ENCODE results near the gene MYO3A.

MYO3A gene

DNA sequence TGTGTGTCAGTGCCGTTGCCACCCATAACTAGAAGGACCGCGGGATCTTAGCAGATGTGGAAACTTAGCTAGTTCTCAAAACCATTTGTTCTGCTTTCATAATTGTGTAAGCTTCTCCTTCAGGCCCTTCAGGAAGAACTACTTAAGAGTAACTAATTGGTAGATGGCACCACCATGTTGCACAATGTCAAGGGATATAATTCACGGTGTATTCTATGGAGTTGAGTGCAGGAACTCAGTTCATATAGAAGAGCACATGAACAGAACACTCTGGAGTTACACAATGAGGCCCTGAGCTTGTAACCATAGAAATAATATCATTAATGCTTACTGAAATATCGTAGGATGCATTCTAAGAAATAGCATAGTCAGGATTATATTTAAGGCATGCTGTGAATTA, 156.0 kb downstream of the MYO3A start:
- H3K9me2 ChIP-seq (ENCODE audit: low read depth, low read length) = no peaks in the 10 kb centered on the region
- H3K79me2 ChIP-seq (ENCODE audit: insufficient read depth, low read length) = no peaks in the 10 kb centered on the region

GRCh38 chr10:26090762-26091161, 156.7 kb downstream of the MYO3A start:
- H3K9me3 ChIP-seq (ENCODE audit: low read length) = no peaks in the 10 kb centered on the region

More for the DNA sequence above, 156.0 kb downstream of the MYO3A start:
- Histone ChIP-seq H3K27ac (ENCODE audit: low read depth, low read length, poor library complexity, severe bottlenecking) (no peak overlapping the region), H3K4me3 (ENCODE audit: low read depth, low read length, poor library complexity, severe bottlenecking) (no peak overlapping the region), H3K4me1 (ENCODE audit: insufficient read depth, low read length, severe bottlenecking) (no peaks in the 10 kb centered on the region), H3K36me3 (ENCODE audit: insufficient read depth, low read length) (no peaks in the 10 kb centered on the region), H3K9me3 (ENCODE audit: low read length) (no peaks in the 10 kb centered on the region), H3K9ac (ENCODE audit: low read length) (no peak overlapping the region), H4K20me1 (ENCODE audit: insufficient read depth, low read length) (no peaks in the 10 kb centered on the region), H2AFZ (ENCODE audit: low read length) (no peak overlapping the region), H3F3A (ENCODE audit: insufficient read depth, low read length) (no peaks in the 10 kb centered on the region), H3K27me3 (ENCODE audit: insufficient read depth, low read length) (no peaks in the 10 kb centered on the region), H3K4me2 (ENCODE audit: low read length) (no peak overlapping the region)
- TF ChIP-seq CTCF (IDR thresholded peaks at IDR 0.05; ENCODE audit: low read length) (no peak), EZH2 (IDR thresholded peaks at IDR 0.05; ENCODE audit: borderline replicate concordance, low read length) (no peak)

DNA sequence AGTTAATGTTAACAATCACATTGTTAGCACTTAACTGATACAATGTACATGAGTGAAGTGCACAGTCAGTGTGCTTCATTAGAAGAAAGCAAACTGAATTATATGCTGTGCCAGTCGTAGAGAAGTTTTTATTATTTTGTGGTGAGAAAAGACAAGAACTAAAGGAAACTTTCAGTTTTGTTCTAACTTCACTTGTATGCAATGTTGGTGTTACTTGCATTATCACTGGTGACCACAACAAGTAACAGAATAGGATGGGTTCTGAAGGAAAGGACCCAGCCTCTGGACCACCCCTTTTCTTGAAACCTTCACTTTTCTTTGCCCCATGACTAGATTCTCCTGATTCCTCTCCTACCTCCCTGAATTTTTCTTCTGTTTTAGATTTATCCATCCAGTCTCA, 159.2 kb downstream of the MYO3A start:
- Histone ChIP-seq H4K20me1 (ENCODE audit: insufficient read depth, low read length) (no peaks in the 10 kb centered on the region), H2AFZ (ENCODE audit: low read length) (no peak overlapping the region)

More at GRCh38 chr10:26090762-26091161, 156.7 kb downstream of the MYO3A start:
- Histone ChIP-seq H3K36me3 (ENCODE audit: insufficient read depth, low read length) (no peaks in the 10 kb centered on the region), H3F3A (ENCODE audit: insufficient read depth, low read length) (no peaks in the 10 kb centered on the region), H2AFZ (ENCODE audit: low read length) (no peak overlapping the region), H3K4me1 (ENCODE audit: insufficient read depth, low read length, severe bottlenecking) (no peaks in the 10 kb centered on the region), H3K27ac (ENCODE audit: low read depth, low read length, poor library complexity, severe bottlenecking) (no peak overlapping the region), H3K79me2 (ENCODE audit: insufficient read depth, low read length) (no peaks in the 10 kb centered on the region), H3K9me2 (ENCODE audit: low read depth, low read length) (no peaks in the 10 kb centered on the region), H3K9ac (ENCODE audit: low read length) (no peak overlapping the region), H3K4me3 (ENCODE audit: low read depth, low read length, poor library complexity, severe bottlenecking) (no peak overlapping the region), H4K20me1 (ENCODE audit: insufficient read depth, low read length) (no peaks in the 10 kb centered on the region), H3K4me2 (ENCODE audit: low read length) (no peak overlapping the region), H3K27me3 (ENCODE audit: insufficient read depth, low read length) (no peaks in the 10 kb centered on the region)
- TF ChIP-seq EZH2 (IDR thresholded peaks at IDR 0.05; ENCODE audit: borderline replicate concordance, low read length) (no peak), CTCF (IDR thresholded peaks at IDR 0.05; ENCODE audit: low read length) (no peak)

More for the DNA sequence above, 159.2 kb downstream of the MYO3A start:
- no peaks in the 10 kb centered on the region for H3K27me3 ChIP-seq (ENCODE audit: insufficient read depth, low read length)
- H3K79me2 ChIP-seq (ENCODE audit: insufficient read depth, low read length) = no peaks in the 10 kb centered on the region
- no peaks in the 10 kb centered on the region for H3K9me2 ChIP-seq (ENCODE audit: low read depth, low read length)
- H3K9me3 ChIP-seq (ENCODE audit: low read length) = no peaks in the 10 kb centered on the region
- TF ChIP-seq CTCF (IDR thresholded peaks at IDR 0.05; ENCODE audit: low read length) (no peak), EZH2 (IDR thresholded peaks at IDR 0.05; ENCODE audit: borderline replicate concordance, low read length) (no peak)
- H3K9ac ChIP-seq (ENCODE audit: low read length) = no peak overlapping the region
- no peak overlapping the region for H3K4me3 ChIP-seq (ENCODE audit: low read depth, low read length, poor library complexity, severe bottlenecking)
- no peak overlapping the region for H3K4me2 ChIP-seq (ENCODE audit: low read length)
- H3F3A ChIP-seq (ENCODE audit: insufficient read depth, low read length) = no peaks in the 10 kb centered on the region
- H3K4me1 ChIP-seq (ENCODE audit: insufficient read depth, low read length, severe bottlenecking) = no peaks in the 10 kb centered on the region
- H3K27ac ChIP-seq (ENCODE audit: low read depth, low read length, poor library complexity, severe bottlenecking) = no peak overlapping the region
- no peaks in the 10 kb centered on the region for H3K36me3 ChIP-seq (ENCODE audit: insufficient read depth, low read length)
